Measurements from ENCODE around the gene HEXD.

DNA sequence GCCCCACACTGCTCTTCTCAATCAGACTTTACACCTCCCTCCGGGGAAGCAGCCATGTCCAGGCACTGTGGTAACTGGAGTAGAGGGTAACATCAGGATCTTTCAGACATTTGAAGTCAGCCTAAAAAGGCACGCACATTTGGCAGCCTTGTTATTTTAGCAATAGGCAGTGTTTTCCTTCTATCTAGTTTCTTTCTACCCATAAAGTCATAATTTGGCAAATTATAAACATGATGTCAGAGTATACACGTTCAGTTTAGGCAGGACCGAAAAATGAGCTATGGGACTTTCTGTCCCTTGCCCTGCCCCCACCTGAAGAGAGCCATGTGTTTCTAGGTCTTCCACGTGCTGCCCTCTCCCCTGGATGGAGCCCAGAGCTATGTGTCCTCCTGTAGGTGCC lies 61.5 kb downstream of the HEXD start:
- TF ChIP-seq POLR2A (IDR thresholded peaks at IDR 0.05) = no peak
- TF ChIP-seq, protein P1, sequence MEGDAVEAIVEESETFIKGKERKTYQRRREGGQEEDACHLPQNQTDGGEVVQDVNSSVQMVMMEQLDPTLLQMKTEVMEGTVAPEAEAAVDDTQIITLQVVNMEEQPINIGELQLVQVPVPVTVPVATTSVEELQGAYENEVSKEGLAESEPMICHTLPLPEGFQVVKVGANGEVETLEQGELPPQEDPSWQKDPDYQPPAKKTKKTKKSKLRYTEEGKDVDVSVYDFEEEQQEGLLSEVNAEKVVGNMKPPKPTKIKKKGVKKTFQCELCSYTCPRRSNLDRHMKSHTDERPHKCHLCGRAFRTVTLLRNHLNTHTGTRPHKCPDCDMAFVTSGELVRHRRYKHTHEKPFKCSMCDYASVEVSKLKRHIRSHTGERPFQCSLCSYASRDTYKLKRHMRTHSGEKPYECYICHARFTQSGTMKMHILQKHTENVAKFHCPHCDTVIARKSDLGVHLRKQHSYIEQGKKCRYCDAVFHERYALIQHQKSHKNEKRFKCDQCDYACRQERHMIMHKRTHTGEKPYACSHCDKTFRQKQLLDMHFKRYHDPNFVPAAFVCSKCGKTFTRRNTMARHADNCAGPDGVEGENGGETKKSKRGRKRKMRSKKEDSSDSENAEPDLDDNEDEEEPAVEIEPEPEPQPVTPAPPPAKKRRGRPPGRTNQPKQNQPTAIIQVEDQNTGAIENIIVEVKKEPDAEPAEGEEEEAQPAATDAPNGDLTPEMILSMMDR (IDR thresholded peaks at IDR 0.05) = no peak
